Liver (tissue), 9 donors: Measurements from ENCODE around the gene MFNG. TPM values are rescaled to one million over a fixed set of nuclear protein-coding genes. Genes with fewer than 3 reads are reported as not detected.
"Not testable (repeated sequence)": the region's sequence is repeated elsewhere in the genome, so short reads cannot be mapped to it uniquely, and the experiment has no call there.

Source experiments
- DNase-seq: peaks from one replicate; pipeline ENCODE4 v3.0.0-alpha.2; 2017; ENCODE audit warnings: low spot score
- H3K27ac ChIP-seq, 2 donors: one replicate each; pipeline ENCODE4 v1.7.0; 2013; ENCODE audit warnings: inconsistent platforms in 2 of 2, low read length in 2 of 2, control low read depth in 1 of 2, low read depth in 1 of 2, mild to moderate bottlenecking in 1 of 2
- H3K27me3 ChIP-seq, 4 donors: one replicate each; pipeline versions ENCODE4 v1.6.1 to v1.7.0; 2013; ENCODE audit warnings: low read length in 3 of 4, inconsistent platforms in 1 of 4, mild to moderate bottlenecking in 1 of 4, moderate library complexity in 1 of 4; ENCODE audit not compliant: control insufficient read depth in 4 of 4, insufficient read depth in 4 of 4
- H3K36me3 ChIP-seq, 4 donors: one replicate each; pipeline versions ENCODE4 v1.6.1 to v1.7.0; 2013; ENCODE audit warnings: low read length in 3 of 4, mild to moderate bottlenecking in 3 of 4, low read depth in 1 of 4, moderate library complexity in 1 of 4; ENCODE audit not compliant: control insufficient read depth in 4 of 4, insufficient read depth in 3 of 4
- H3K4me1 ChIP-seq, 4 donors: one replicate each; pipeline versions ENCODE4 v1.6.1 to v1.7.0; 2013; ENCODE audit warnings: low read length in 3 of 4, mild to moderate bottlenecking in 3 of 4, moderate library complexity in 1 of 4; ENCODE audit not compliant: control insufficient read depth in 4 of 4, insufficient read depth in 4 of 4
- H3K4me3 ChIP-seq, 3 donors: one replicate each; pipeline versions ENCODE4 v1.6.1 to v1.7.0; 2013; ENCODE audit warnings: low read length in 3 of 3, control low read depth in 1 of 3, low read depth in 1 of 3, mild to moderate bottlenecking in 1 of 3
- H3K9ac ChIP-seq, 2 donors: one replicate each; pipeline ENCODE4 v1.7.0; 2013; ENCODE audit warnings: low read length in 2 of 2, mild to moderate bottlenecking in 2 of 2, moderate library complexity in 2 of 2, control low read depth in 1 of 2, low read depth in 1 of 2
- H3K9me3 ChIP-seq, 4 donors: one replicate each; pipeline versions ENCODE4 v1.6.1 to v1.7.0; 2013; ENCODE audit warnings: low read length in 3 of 4; ENCODE audit not compliant: control insufficient read depth in 4 of 4
- EGR1 ChIP-seq, 2 donors: IDR thresholded peaks; 2 replicates each; pipeline ENCODE4 v1.6.1; 2016 to 2018; ENCODE audit warnings: antibody characterized with exemption in 2 of 2, low read depth in 2 of 2
- FOXA1 ChIP-seq: IDR thresholded peaks from 2 replicates; pipeline ENCODE4 v1.6.1; 2016; ENCODE audit warnings: antibody characterized with exemption
- FOXA2 ChIP-seq: IDR thresholded peaks from 2 replicates; pipeline ENCODE4 v1.6.1; 2016; ENCODE audit warnings: antibody characterized with exemption
- HNF4A ChIP-seq, 2 donors: conservative IDR thresholded peaks; 2 replicates each; pipeline ENCODE4 v1.6.1; 2016; ENCODE audit warnings: antibody characterized with exemption in 2 of 2, mild to moderate bottlenecking in 2 of 2
- HNF4G ChIP-seq: IDR thresholded peaks from 2 replicates; pipeline ENCODE4 v1.6.1; 2016; ENCODE audit warnings: antibody characterized with exemption
- JUND ChIP-seq, 2 donors: IDR thresholded peaks; 2 replicates each; pipeline ENCODE4 v1.6.1; 2016; ENCODE audit warnings: antibody characterized with exemption in 2 of 2
- NR2F2 ChIP-seq: IDR thresholded peaks from 2 replicates; pipeline ENCODE4 v1.6.1; 2016; ENCODE audit warnings: antibody characterized with exemption
- RAD21 ChIP-seq, 2 donors: IDR thresholded peaks; 2 replicates each; pipeline ENCODE4 v1.6.1; 2016; ENCODE audit warnings: antibody characterized with exemption in 2 of 2, mild to moderate bottlenecking in 2 of 2
- RXRA ChIP-seq, 2 donors: IDR thresholded peaks; 2 replicates each; pipeline ENCODE4 v1.6.1; 2017 to 2018; ENCODE audit warnings: antibody characterized with exemption in 2 of 2, mild to moderate bottlenecking in 1 of 2
- SP1 ChIP-seq: IDR thresholded peaks from 2 replicates; pipeline ENCODE4 v1.6.1; 2018; ENCODE audit warnings: antibody characterized with exemption, mild to moderate bottlenecking
- TAF1 ChIP-seq: conservative IDR thresholded peaks from 2 replicates; pipeline ENCODE4 v1.6.1; 2016; ENCODE audit warnings: antibody characterized with exemption, mild to moderate bottlenecking
- YY1 ChIP-seq: IDR thresholded peaks from 2 replicates; pipeline ENCODE4 v1.6.1; 2016; ENCODE audit warnings: antibody characterized with exemption, mild to moderate bottlenecking
- WGBS: extraction: QIAGEN DNeasy Blood & Tissue Kit; methylation state at CpG from one replicate; pipeline ENCODE4 v1.1.7; 2013; 5-methylcytosine and 5-hydroxymethylcytosine counted together
- polyA plus RNA-seq, 2 donors: library from polyadenylated mRNA; stranded (reverse) in 1 of 2; unstranded in 1 of 2; fragments of 200-250 nt in 1 of 2; fragments of >200 nt in 1 of 2; fragmentation: Nextera tagmentation in 1 of 2; extraction: Ambion mirVana in 1 of 2; gene quantifications; one replicate each; pipeline versions ENCODE4 v1.2.1 to v1.2.3, GENCODE V29; 2013 to 2015
- total RNA-seq, 2 donors: library from RNA; depleted of rRNA; stranded (reverse); fragments of >200 nt; gene quantifications; one replicate each; pipeline ENCODE4 v1.2.3, GENCODE V29; 2014
- TF ChIP-seq, protein P1 (sequence below): IDR thresholded peaks from 2 replicates; pipeline ENCODE4 v1.6.1; 2016; ENCODE audit warnings: antibody characterized with exemption
- TF ChIP-seq, protein P2 (sequence below): IDR thresholded peaks from 2 replicates; pipeline ENCODE4 v1.6.1; 2016; ENCODE audit warnings: antibody characterized with exemption
- TF ChIP-seq, protein P3 (sequence below): IDR thresholded peaks from 2 replicates; pipeline ENCODE4 v1.6.1; 2016; ENCODE audit warnings: antibody characterized with exemption
- TF ChIP-seq, protein P4 (sequence below): fragments of 150-350 bp; IDR thresholded peaks from 2 replicates; pipeline ENCODE4 v1.5.1; 2017; ENCODE audit warnings: improper control_type of control experiment, low read depth, low read length; ENCODE audit not compliant: missing input control
- donor health status: healthy.
- donor health status: healthy.
- donor health status: healthy.
- donor health status: healthy.
- donor health status: healthy.

MFNG gene
- total and polyA plus RNA-seq, 4 donors = 5.0 to 10.7 (median 7.4) TPM

DNA sequence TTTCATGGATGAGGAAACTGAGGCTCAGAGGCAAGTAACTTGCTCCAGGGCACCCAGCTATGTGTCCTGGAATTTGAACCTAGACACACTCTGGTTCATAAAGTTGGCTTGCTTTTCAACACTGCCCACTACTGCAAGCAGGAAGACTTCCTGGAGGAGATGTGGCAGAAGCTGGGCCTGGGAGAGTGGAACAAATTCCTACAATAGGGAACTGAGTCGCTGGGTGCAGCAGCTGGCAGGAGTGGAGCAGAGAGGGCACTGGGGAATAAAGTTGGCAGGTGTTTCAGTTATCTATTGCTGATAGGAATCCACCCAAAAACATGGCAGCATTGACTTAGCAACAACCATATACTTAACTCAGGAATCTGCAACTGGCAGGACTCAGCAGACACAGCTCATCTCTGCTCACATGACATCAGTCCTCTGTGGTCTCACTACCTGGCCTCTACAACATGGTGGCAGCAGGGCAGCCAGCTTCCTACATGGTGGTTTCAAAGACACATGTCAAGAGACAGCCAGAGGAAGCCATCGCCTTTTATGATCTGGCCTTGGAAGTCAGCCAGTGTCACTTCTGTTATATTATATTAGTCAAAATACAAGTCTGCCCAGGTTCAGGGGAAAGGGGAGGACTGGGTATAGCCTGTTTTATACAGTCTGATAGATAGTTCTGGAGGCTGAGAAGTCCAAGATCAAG, 43.6 kb upstream of the MFNG start:
- no peaks in the 10 kb centered on the region for H3K27me3 ChIP-seq
- H3K9ac ChIP-seq = no peak overlapping the region
- WGBS = 77% methylated on average over 2 of the region's 2 CpGs
- no peaks in the 10 kb centered on the region for H3K36me3 ChIP-seq
- H3K4me3 ChIP-seq = no peak overlapping the region
- no peak for DNase-seq
- H3K27ac ChIP-seq = no peak overlapping the region
- TF ChIP-seq, protein P1, sequence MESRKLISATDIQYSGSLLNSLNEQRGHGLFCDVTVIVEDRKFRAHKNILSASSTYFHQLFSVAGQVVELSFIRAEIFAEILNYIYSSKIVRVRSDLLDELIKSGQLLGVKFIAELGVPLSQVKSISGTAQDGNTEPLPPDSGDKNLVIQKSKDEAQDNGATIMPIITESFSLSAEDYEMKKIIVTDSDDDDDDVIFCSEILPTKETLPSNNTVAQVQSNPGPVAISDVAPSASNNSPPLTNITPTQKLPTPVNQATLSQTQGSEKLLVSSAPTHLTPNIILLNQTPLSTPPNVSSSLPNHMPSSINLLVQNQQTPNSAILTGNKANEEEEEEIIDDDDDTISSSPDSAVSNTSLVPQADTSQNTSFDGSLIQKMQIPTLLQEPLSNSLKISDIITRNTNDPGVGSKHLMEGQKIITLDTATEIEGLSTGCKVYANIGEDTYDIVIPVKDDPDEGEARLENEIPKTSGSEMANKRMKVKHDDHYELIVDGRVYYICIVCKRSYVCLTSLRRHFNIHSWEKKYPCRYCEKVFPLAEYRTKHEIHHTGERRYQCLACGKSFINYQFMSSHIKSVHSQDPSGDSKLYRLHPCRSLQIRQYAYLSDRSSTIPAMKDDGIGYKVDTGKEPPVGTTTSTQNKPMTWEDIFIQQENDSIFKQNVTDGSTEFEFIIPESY = no peak
- TF ChIP-seq FOXA2 (no peak), HNF4A (conservative IDR thresholded peaks at IDR 0.05) (no peak), HNF4G (no peak), YY1 (no peak), TAF1 (no peak), NR2F2 (no peak), RXRA (IDR thresholded peaks at IDR 0.05) (no peak), EGR1 (IDR thresholded peaks at IDR 0.05; ENCODE audit: low read depth in 2 of 2) (no peak), SP1 (no peak), FOXA1 (no peak), JUND (IDR thresholded peaks at IDR 0.05) (no peak), RAD21 (IDR thresholded peaks at IDR 0.05) (no peak)
- TF ChIP-seq, protein P2, sequence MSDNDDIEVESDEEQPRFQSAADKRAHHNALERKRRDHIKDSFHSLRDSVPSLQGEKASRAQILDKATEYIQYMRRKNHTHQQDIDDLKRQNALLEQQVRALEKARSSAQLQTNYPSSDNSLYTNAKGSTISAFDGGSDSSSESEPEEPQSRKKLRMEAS = no peak
- TF ChIP-seq, protein P3, sequence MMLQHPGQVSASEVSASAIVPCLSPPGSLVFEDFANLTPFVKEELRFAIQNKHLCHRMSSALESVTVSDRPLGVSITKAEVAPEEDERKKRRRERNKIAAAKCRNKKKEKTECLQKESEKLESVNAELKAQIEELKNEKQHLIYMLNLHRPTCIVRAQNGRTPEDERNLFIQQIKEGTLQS = no peak
- TF ChIP-seq, protein P4, sequence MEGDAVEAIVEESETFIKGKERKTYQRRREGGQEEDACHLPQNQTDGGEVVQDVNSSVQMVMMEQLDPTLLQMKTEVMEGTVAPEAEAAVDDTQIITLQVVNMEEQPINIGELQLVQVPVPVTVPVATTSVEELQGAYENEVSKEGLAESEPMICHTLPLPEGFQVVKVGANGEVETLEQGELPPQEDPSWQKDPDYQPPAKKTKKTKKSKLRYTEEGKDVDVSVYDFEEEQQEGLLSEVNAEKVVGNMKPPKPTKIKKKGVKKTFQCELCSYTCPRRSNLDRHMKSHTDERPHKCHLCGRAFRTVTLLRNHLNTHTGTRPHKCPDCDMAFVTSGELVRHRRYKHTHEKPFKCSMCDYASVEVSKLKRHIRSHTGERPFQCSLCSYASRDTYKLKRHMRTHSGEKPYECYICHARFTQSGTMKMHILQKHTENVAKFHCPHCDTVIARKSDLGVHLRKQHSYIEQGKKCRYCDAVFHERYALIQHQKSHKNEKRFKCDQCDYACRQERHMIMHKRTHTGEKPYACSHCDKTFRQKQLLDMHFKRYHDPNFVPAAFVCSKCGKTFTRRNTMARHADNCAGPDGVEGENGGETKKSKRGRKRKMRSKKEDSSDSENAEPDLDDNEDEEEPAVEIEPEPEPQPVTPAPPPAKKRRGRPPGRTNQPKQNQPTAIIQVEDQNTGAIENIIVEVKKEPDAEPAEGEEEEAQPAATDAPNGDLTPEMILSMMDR = no peak
- no peaks in the 10 kb centered on the region for H3K4me1 ChIP-seq
- H3K9me3 ChIP-seq = no peaks in the 10 kb centered on the region

DNA sequence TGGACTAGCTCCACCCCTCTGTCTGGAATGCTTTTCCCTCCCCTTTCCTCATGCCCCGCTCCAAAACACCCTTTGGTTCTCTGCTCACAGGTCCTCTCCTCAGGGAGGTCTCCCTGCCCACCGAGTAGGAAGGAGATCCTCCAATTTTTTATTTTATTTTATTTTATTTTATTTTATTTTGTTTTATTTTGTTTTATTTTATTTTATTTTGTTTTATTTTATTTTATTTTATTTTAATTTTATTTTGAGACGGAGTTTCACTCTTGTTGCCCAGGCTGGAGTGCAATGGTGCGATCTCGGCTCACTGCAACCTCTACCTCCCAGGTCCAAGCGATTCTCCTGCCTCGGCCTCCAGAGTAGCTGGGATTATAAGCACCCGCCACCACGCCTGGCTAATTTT, 41.8 kb upstream of the MFNG start:
- H3K4me1 ChIP-seq, H3K9me3 ChIP-seq, H3K9ac ChIP-seq, H3K4me3 ChIP-seq, DNase-seq, H3K27me3 ChIP-seq, H3K27ac ChIP-seq, H3K36me3 ChIP-seq: not testable (repeated sequence)
- WGBS = 96% methylated on average over 9 of the region's 9 CpGs

DNA sequence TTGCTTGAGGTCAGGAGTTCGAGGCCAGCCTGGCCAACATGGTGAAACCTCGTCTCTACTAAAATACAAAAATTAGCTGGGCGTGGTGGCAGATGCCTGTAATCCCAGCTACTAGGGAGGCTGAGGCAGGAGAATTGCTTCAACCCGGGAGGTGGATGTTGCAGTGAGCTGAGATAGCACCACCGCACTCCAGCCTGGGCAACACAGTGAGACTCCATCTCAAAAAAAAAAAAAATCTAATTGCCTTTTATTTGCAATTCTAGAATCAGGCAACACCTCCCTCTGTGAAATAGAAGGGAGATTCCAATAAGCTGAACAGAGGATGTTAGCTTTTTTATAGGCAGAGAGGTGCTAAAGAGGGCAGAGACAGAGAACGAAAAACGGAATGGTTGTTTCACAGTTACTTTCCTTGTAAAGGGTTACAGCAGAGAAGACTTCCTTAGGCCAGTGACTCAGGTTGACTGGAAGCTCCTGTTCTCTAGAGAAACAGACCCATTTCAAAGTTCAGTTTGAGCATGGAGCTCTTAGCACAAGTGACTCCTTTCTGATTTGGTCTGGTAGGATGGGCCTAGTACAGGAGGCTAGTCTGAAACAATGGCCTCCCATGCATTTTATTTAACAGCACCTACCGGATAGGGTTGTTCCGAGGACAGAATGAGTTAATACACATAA, 41.0 kb upstream of the MFNG start:
- not testable (repeated sequence) for H3K9ac ChIP-seq, H3K4me3 ChIP-seq, H3K9me3 ChIP-seq, H3K27me3 ChIP-seq, H3K4me1 ChIP-seq, H3K27ac ChIP-seq, H3K36me3 ChIP-seq, DNase-seq
- 91% methylated on average over 9 of the region's 9 CpGs for WGBS
